Rectal smooth muscle tissue (tissue), 1 donor: Measurements from ENCODE around the gene HS6ST3.
"Not testable (repeated sequence)": the region's sequence is repeated elsewhere in the genome, so short reads cannot be mapped to it uniquely, and the experiment has no call there.

Source experiments
- H3K27ac ChIP-seq: one replicate; pipeline ENCODE4 v1.7.0; 2013; ENCODE audit warnings: low read depth, low read length, inconsistent platforms
- H3K27me3 ChIP-seq: one replicate; pipeline ENCODE4 v1.7.0; 2013; ENCODE audit warnings: low read length; ENCODE audit not compliant: control insufficient read depth, insufficient read depth
- H3K36me3 ChIP-seq: one replicate; pipeline ENCODE4 v1.7.0; 2013; ENCODE audit warnings: low read length; ENCODE audit not compliant: control insufficient read depth, insufficient read depth
- H3K4me1 ChIP-seq: one replicate; pipeline ENCODE4 v1.7.0; 2013; ENCODE audit warnings: low read length; ENCODE audit not compliant: control insufficient read depth, insufficient read depth
- H3K4me3 ChIP-seq: one replicate; pipeline ENCODE4 v1.7.0; 2013; ENCODE audit warnings: low read length
- H3K9ac ChIP-seq: one replicate; pipeline ENCODE4 v1.7.0; 2013; ENCODE audit warnings: low read length

The HS6ST3 gene

GRCh38 chr13:96104516-96104915 lies 14.6 kb downstream of the HS6ST3 start:
- Histone ChIP-seq H3K27ac (no peak overlapping the region), H3K27me3 (no peaks in the 10 kb centered on the region), H3K4me1 (no peaks in the 10 kb centered on the region), H3K9ac (no peak overlapping the region), H3K36me3 (no peaks in the 10 kb centered on the region), H3K4me3 (no peak overlapping the region)

DNA sequence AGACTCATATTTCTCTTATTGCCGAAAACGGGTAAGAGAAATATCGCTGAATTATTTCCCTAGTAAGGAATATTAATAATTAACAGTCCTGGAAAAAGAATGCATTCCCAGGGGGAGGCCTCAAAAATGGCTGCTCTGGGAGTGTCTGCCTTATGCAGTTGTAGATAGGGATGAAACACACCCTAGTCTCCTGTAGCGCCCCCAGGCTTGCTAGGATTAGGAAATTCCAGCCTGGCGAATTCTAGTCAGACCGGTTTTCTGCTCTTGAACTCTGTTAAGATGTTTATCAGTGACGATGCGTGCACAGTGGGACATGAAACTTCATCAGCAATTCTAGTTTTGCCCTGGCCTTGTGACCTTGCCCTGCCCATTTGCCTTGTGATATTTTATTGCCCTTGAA lies 18.2 kb downstream of the HS6ST3 start:
- H3K9ac ChIP-seq, H3K4me1 ChIP-seq, H3K27ac ChIP-seq, H3K36me3 ChIP-seq, H3K27me3 ChIP-seq, H3K4me3 ChIP-seq: not testable (repeated sequence)

GRCh38 chr13:96109125-96109524 lies 19.2 kb downstream of the HS6ST3 start:
- Histone ChIP-seq H3K4me3 (no peak overlapping the region), H3K27ac (no peak overlapping the region), H3K27me3 (no peaks in the 10 kb centered on the region), H3K9ac (no peak overlapping the region), H3K4me1 (no peaks in the 10 kb centered on the region), H3K36me3 (no peaks in the 10 kb centered on the region)

- Histone ChIP-seq H3K27me3 (no peaks in the 10 kb centered on the region), H3K36me3 (no peaks in the 10 kb centered on the region), H3K4me3 (no peak overlapping the region), H3K4me1 (no peaks in the 10 kb centered on the region), H3K27ac (no peak overlapping the region), H3K9ac (no peak overlapping the region)
These were observed 23.0 kb downstream of the HS6ST3 start for GRCh38 chr13:96112936-96113335.

GRCh38 chr13:96115368-96115767 lies 25.5 kb downstream of the HS6ST3 start:
- not testable (repeated sequence) for H3K27me3 ChIP-seq, H3K36me3 ChIP-seq, H3K27ac ChIP-seq, H3K4me1 ChIP-seq, H3K4me3 ChIP-seq, H3K9ac ChIP-seq

DNA sequence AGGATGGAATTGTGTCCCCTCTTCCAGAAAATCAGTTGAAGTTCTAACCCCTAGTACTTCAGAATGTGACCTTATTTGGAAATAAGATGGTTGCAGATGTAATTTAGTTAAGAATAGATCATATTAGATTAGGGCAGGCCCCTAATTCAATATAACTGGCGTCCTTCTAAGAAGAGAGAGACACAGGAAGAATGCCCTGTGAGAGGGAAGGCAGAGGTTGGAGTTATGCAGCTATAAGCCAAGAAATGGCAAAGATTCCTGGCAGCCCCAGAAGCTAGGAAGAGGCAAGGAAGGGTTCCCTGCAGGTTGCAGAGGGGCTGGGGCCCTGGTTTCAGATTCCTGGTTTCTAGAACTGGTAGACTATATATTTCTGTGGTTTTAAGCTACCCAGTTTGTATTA lies 30.0 kb downstream of the HS6ST3 start:
- H3K9ac ChIP-seq = no peak overlapping the region
- H3K27me3 ChIP-seq = no peaks in the 10 kb centered on the region
- H3K36me3 ChIP-seq = no peaks in the 10 kb centered on the region
- no peaks in the 10 kb centered on the region for H3K4me1 ChIP-seq
- H3K4me3 ChIP-seq = no peak overlapping the region
- H3K27ac ChIP-seq = no peak overlapping the region

DNA sequence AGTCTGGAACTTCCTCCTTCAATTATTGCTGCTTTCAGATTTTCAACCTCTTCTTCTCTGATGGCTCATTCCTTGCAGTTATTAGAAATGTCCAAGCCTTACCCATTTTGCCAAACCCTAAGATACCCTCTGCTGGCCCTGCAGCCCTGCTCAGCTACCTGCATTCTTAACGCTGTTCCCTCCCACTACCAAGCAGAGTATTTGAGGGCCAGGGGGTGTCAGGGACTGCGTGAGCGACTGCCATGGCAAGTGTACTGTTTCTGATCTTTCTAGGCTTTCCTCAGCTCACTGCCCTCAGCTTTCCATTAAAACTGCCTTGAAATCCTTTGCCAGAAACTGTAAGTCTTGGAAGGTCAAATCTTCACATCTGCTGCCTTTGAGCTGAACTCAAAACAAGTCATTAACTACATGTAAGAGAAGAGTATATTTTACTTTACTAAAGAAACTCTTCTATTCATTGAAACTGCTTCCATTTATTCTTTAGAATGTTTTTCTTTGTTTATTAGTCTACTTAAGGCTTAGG lies 41.0 kb downstream of the HS6ST3 start:
- Histone ChIP-seq H3K36me3 (no peaks in the 10 kb centered on the region), H3K4me3 (no peak overlapping the region), H3K27ac (no peak overlapping the region), H3K27me3 (no peaks in the 10 kb centered on the region), H3K9ac (no peak overlapping the region), H3K4me1 (no peaks in the 10 kb centered on the region)

GRCh38 chr13:96141032-96141431 lies 51.1 kb downstream of the HS6ST3 start:
- no peak overlapping the region for H3K27ac ChIP-seq
- H3K4me3 ChIP-seq = no peak overlapping the region
- no peaks in the 10 kb centered on the region for H3K36me3 ChIP-seq
- no peak overlapping the region for H3K9ac ChIP-seq
- H3K27me3 ChIP-seq = no peaks in the 10 kb centered on the region
- no peaks in the 10 kb centered on the region for H3K4me1 ChIP-seq

DNA sequence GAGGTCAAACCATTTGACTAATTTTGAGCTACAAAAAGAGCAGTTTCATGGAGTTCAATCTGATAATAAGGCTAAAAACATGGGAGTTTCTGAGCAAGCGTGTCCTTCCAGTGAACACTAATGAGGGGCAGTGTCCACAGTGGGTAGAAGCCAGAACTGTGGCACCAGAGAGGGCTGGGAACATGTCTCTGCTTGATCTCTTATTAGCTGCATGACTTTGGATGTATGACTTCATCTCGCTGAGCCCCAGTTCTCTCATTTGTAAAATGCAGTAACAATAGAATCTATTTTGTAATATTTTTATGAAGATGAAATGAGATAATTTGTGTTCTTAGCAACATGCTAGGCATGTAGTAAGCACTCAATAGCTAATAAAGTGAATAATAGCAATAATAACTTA lies 69.8 kb downstream of the HS6ST3 start:
- no peaks in the 10 kb centered on the region for H3K36me3 ChIP-seq
- no peak overlapping the region for H3K9ac ChIP-seq
- H3K27me3 ChIP-seq = no peaks in the 10 kb centered on the region
- H3K4me3 ChIP-seq = no peak overlapping the region
- H3K27ac ChIP-seq = no peak overlapping the region
- no peaks in the 10 kb centered on the region for H3K4me1 ChIP-seq

DNA sequence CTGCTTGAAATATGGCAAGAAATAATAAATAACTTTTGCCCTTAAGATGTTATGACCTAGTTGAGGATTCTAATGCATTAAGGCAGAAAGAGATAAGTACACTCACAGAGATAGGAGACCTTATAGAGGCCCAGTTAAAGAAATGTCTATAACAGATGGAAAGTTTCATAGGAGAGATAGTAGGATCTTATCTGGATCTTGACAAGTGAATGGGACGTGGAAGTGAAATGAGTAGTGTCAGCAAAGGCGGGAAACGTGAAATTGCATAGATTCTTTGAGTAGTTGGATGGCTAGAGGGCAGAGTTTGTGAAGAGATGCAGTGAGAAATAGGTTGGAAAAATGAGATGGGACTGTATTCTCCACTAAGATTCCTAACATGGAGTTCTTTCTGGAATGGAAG lies 71.2 kb downstream of the HS6ST3 start:
- Histone ChIP-seq H3K4me1 (no peaks in the 10 kb centered on the region), H3K9ac (no peak overlapping the region), H3K27me3 (no peaks in the 10 kb centered on the region), H3K27ac (no peak overlapping the region), H3K4me3 (no peak overlapping the region), H3K36me3 (no peaks in the 10 kb centered on the region)

- H3K4me1 ChIP-seq = no peaks in the 10 kb centered on the region
- H3K27ac ChIP-seq = no peak overlapping the region
- no peaks in the 10 kb centered on the region for H3K27me3 ChIP-seq
- H3K36me3 ChIP-seq = no peaks in the 10 kb centered on the region
- no peak overlapping the region for H3K9ac ChIP-seq
- no peak overlapping the region for H3K4me3 ChIP-seq
These were observed 75.9 kb downstream of the HS6ST3 start for GRCh38 chr13:96165840-96166239.

- Histone ChIP-seq H3K4me3 (no peak overlapping the region), H3K27ac (no peak overlapping the region), H3K27me3 (no peaks in the 10 kb centered on the region), H3K4me1 (no peaks in the 10 kb centered on the region), H3K9ac (no peak overlapping the region), H3K36me3 (no peaks in the 10 kb centered on the region)
These were observed 82.2 kb downstream of the HS6ST3 start for GRCh38 chr13:96172066-96172465.

DNA sequence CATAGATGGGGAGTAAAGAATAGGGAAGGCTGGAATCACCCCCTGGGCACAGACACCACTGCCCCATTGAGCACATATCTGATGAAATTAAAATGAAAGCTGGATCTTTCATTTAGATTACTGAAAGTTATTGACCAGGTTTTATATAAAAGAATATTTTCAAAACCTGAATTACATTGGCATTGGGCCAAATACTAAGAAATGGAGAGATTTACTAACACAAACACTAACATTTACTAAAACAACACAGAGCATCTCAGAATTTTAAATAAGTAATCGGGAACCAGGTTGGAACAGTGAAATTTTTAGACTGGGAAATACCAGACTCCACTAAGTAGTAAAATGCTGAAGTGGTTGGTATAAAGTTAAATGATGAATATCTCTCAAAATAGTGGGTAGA lies 88.9 kb downstream of the HS6ST3 start:
- Histone ChIP-seq H3K27ac (no peak overlapping the region), H3K36me3 (no peaks in the 10 kb centered on the region), H3K27me3 (no peaks in the 10 kb centered on the region), H3K9ac (no peak overlapping the region), H3K4me1 (no peaks in the 10 kb centered on the region), H3K4me3 (no peak overlapping the region)
